T1000 (cell line): ENCODE measurements around the gene KLHL14.
"Not testable (repeated sequence)": the region's sequence is repeated elsewhere in the genome, so short reads cannot be mapped to it uniquely, and the experiment has no call there.

Experiments used
- DNase-seq: peaks from one replicate; lab custom pipeline; 2025; ENCODE audit warnings: mixed read lengths; lab: John Stamatoyannopoulos, UW

KLHL14 gene

GRCh38 chr18:32717126-32717525 is 55.7 kb downstream of the KLHL14 start:
- DNase-seq = no peak

- DNase-seq = no peak
Observed at GRCh38 chr18:32714571-32715148, 58.2 kb downstream of the KLHL14 start.

GRCh38 chr18:32712860-32713259 is 60.0 kb downstream of the KLHL14 start:
- no peak for DNase-seq

GRCh38 chr18:32711862-32712261 is 61.0 kb downstream of the KLHL14 start:
- DNase-seq = no peak

GRCh38 chr18:32707586-32707985 is 65.2 kb downstream of the KLHL14 start:
- DNase-seq = no peak

- DNase-seq = no peak
Observed at GRCh38 chr18:32707147-32707546, 65.7 kb downstream of the KLHL14 start.

GRCh38 chr18:32701313-32701712 is 71.5 kb downstream of the KLHL14 start:
- no peak for DNase-seq

- DNase-seq = no peak
Observed at GRCh38 chr18:32698153-32698552, 74.7 kb downstream of the KLHL14 start.

GRCh38 chr18:32696376-32696775 is 76.4 kb downstream of the KLHL14 start:
- no peak for DNase-seq

GRCh38 chr18:32695534-32695933 is 77.3 kb downstream of the KLHL14 start:
- DNase-seq = no peak

GRCh38 chr18:32688821-32689220 is 84.0 kb downstream of the KLHL14 start:
- DNase-seq = no peak

- DNase-seq = no peak
Observed at GRCh38 chr18:32684940-32685339, 87.9 kb downstream of the KLHL14 start.

- no peak for DNase-seq
Observed at GRCh38 chr18:32684096-32684495, 88.7 kb downstream of the KLHL14 start.

GRCh38 chr18:32683044-32683443 is 89.8 kb downstream of the KLHL14 start:
- DNase-seq = no peak

- DNase-seq = no peak
Observed at GRCh38 chr18:32677578-32677977, 95.2 kb downstream of the KLHL14 start.

GRCh38 chr18:32674491-32674890 is 98.3 kb downstream of the KLHL14 start:
- DNase-seq = no peak

- DNase-seq = no peak
Observed at GRCh38 chr18:32672398-32672797, 100.4 kb downstream of the KLHL14 start.

- DNase-seq = no peak
Observed at GRCh38 chr18:32670727-32671126, 102.1 kb downstream of the KLHL14 start.

- DNase-seq = no peak
Observed at GRCh38 chr18:32669549-32670165, 103.2 kb downstream of the KLHL14 start.

- no peak for DNase-seq
Observed at GRCh38 chr18:32668956-32669355, 103.9 kb downstream of the KLHL14 start.

GRCh38 chr18:32661486-32662299 is 111.1 kb downstream of the KLHL14 start:
- DNase-seq = no peak

- not testable (repeated sequence) for DNase-seq
Observed at GRCh38 chr18:32654507-32654906, 118.3 kb downstream of the KLHL14 start.

- DNase-seq = not testable (repeated sequence)
Observed at GRCh38 chr18:32637659-32638058, 135.2 kb downstream of the KLHL14 start.
